GM12872 (cell line): ENCODE results near the gene TEAD4.

Experiments used
- TF ChIP-seq, protein P1 (sequence below): IDR thresholded peaks from 3 replicates; pipeline ENCODE4 v1.5.1; 2011; ENCODE audit warnings: low read depth, mild to moderate bottlenecking, low read length, moderate library complexity; ENCODE audit not compliant: insufficient read depth

TEAD4 gene

DNA sequence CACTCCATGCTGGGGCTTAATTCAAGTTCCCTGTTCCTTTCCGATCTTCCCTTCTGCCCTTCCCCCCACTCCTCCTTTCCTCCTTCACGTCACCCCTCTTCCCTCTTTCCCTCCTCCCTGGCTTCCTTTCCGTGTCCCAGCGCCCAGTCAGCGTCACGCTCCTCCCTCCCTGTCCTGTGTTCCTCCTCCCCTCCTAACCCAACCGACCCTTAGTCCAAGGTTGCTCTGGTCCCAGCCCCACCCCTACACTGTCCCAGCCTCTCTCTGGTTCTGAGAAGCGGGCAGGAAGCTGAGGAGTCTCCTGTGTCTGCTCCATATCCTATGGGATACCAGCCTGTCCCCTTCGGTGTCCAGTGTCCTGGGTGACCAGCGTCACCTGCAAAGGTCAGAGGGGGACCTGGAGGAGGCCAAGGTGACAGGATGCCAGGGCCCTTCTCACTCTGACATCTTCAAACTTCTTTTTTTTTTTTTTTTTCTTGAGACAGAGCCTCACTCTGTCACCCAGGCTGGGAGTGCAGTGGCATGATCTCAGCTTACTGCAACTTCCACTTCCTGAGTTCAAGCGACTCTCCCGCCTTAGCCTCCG lies 61.7 kb downstream of the TEAD4 start:
- TF ChIP-seq, protein P1, sequence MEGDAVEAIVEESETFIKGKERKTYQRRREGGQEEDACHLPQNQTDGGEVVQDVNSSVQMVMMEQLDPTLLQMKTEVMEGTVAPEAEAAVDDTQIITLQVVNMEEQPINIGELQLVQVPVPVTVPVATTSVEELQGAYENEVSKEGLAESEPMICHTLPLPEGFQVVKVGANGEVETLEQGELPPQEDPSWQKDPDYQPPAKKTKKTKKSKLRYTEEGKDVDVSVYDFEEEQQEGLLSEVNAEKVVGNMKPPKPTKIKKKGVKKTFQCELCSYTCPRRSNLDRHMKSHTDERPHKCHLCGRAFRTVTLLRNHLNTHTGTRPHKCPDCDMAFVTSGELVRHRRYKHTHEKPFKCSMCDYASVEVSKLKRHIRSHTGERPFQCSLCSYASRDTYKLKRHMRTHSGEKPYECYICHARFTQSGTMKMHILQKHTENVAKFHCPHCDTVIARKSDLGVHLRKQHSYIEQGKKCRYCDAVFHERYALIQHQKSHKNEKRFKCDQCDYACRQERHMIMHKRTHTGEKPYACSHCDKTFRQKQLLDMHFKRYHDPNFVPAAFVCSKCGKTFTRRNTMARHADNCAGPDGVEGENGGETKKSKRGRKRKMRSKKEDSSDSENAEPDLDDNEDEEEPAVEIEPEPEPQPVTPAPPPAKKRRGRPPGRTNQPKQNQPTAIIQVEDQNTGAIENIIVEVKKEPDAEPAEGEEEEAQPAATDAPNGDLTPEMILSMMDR, result no peak

DNA sequence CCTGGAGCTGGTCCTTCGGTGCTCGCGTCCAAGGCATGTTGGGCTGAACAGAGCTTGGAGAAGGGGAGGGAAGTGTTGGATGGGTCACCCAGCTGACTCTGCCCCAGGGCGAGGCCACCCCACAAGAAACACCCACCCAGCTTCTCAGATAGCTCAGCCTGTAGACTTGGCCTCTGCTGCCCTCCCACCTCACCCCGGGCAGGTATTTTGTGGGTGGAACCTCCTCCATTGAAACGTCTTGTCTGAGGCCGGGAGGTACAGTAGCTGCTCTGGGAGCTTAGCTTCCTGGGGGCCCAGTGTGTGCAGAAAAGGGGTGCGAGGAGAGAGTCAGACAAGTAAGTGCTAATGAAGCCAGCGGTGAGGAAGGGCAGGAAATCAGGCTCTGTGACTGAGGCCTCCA lies 63.2 kb downstream of the TEAD4 start:
- TF ChIP-seq, protein P1, result no peak

DNA sequence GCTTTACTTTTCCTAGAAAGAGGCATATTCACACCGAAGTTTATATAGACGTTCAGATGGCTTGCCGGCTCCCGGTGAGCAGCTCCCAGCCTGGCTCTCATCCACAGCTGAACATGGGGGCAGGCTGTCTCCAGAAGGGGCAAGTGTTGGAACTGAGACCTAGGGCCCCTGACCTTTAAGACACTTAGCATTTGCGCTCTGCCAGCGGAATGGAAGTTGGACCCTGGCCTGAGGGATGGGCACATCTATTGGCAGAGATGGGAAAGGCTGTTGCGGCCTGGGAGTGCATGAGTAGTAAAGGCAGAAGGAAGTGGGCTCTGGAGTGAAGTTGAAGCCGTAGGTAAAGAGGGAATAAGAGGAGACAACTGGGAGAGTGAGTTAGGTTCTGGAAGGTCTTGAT lies 63.8 kb downstream of the TEAD4 start:
- TF ChIP-seq, protein P1, result no peak

DNA sequence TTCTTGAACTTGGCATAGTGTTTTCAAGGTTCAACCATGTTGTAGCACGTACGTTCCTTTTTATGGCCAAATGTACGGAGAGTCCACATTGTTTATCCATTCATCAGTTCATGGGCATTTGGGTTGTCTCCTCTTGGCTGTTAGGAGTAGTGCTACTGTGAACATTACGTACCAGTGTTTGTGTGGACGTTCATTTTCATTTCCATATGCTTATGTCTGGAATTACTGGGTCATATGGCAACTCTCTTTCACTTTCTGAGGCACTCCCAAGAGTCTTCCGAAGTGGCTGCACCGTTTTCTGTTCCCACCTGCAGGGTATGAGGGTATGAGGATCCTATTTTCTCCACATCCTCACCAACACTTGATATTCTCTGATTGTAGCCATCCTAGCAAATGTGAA lies 68.9 kb downstream of the TEAD4 start:
- TF ChIP-seq, protein P1, result no peak

DNA sequence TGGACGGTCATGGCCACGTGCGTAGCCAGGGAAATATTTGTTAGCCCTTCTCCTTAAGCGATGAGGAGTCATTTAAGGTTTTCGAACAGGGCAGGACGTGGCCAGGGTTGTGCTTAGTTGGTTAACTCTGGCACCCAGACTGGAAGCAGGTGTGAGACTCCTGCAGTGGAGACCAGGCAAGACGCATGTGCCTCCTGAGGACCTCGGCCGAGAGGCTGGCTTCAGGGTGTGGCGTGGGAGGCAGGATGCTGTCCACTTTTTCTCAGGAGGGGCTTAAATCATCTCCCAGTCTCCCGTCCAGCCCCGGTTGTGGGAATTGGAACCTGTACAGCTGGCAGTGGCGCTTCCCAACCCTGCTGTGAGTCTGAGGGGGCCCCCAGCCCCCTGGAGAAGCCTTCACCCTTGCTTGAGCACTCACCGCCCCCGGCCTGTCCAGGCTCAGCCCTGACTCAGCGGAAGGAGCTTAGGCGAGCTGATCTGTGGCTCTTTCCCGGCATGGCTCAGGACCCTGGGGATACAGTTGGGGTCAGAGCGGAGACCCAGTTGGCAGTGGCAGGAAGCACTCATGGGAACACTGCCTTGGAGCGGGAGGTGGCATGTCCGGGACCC lies 71.7 kb downstream of the TEAD4 start:
- TF ChIP-seq, protein P1, result no peak

DNA sequence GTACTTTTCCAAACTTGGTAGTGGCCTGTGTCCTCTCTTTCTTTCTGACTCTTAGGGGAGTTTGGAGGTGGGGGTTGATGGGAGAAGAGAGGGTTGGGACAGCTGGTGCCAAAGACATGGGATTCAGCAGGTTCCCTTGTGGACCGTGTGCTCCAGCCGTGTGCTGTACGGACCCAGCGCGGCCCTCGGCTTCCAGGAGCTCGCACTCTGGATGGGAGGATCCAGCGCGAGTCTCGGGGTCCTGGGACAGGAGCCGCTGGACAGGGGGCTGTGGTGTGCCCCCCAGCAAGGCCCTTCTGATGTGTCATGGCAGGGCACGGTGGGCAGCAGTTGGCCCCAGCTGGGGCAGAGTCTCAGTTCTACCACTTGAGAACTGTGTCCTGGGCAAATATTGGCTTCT lies 73.0 kb downstream of the TEAD4 start:
- TF ChIP-seq, protein P1, result no peak

DNA sequence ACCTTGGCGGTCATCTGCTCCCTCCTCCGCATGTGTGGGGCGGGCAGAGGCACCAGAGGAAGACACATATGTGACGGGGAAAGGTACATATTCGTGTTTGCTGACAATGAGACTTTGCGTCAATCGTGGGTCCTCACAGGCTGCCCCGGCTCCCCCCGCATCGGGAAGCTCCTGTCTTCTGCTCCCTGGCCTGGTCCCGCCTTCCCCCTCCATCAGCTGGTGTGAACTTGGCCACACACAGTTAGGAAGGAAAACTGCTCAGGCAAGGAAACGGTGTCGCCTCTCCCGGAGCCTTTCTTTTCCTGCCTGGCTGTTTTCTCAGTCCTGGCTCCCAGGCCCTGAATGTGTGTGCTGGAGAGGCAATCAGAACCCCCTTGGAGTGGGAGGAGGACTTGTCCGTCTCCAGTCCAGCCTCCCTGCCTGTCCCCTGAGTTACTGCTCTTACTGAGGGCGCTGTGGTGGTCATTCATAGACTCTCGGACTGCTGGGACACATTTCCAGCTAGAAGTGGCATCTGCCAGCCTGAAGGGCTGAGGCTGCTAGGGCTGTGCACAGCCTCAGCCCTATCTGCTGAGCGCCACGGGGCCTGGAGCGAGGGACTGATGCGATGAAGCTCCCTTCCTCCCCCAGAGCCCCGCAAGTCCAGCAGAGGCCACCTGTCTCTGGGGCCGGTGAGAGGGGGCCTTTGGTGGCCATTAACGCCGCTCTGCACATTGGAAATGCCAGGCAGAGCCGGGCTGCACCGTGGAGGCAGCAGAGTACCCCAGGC lies 73.8 kb downstream of the TEAD4 start:
- TF ChIP-seq, protein P1, result no peak
